GM12874 (cell line): ENCODE data around the gene MAST3.

ENCODE experiments used
- TF ChIP-seq, protein P1 (sequence below): IDR thresholded peaks from 2 replicates; pipeline ENCODE4 v1.5.1; 2011; ENCODE audit warnings: low read depth, mild to moderate bottlenecking, control low read depth, low read length, moderate library complexity; ENCODE audit not compliant: insufficient read depth

The MAST3 gene

GRCh38 chr19:18168673-18169381 lies 71.2 kb downstream of the MAST3 start:
- TF ChIP-seq, protein P1, sequence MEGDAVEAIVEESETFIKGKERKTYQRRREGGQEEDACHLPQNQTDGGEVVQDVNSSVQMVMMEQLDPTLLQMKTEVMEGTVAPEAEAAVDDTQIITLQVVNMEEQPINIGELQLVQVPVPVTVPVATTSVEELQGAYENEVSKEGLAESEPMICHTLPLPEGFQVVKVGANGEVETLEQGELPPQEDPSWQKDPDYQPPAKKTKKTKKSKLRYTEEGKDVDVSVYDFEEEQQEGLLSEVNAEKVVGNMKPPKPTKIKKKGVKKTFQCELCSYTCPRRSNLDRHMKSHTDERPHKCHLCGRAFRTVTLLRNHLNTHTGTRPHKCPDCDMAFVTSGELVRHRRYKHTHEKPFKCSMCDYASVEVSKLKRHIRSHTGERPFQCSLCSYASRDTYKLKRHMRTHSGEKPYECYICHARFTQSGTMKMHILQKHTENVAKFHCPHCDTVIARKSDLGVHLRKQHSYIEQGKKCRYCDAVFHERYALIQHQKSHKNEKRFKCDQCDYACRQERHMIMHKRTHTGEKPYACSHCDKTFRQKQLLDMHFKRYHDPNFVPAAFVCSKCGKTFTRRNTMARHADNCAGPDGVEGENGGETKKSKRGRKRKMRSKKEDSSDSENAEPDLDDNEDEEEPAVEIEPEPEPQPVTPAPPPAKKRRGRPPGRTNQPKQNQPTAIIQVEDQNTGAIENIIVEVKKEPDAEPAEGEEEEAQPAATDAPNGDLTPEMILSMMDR = no peak

DNA sequence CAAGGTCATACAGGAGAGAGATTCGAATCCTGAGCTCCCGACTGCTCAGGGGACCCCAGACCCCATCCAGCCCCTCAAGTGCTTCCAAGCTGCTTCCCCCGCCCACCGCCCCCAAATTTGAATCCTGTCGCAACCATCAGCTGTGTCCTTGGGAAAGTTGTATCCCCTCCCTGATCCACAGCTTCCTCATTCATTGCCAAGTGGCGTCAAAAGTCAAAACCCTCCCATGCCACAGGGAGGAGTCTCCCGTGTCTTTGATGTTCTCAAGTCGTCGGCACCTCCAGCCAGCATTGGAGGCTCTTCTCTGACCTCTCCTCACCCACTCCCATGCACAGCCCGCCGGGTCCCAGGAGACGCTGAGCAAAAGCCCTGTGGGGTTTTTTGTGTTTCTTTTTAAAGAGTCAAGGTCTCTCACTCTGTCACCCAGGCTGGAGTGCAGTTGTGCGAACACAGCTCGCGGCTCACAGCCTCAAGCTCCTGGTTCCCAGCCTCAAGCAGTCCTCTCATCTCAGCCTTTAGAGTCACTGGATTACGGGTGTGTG lies 73.2 kb downstream of the MAST3 start:
- TF ChIP-seq, protein P1 = no peak

GRCh38 chr19:18171605-18172327 lies 74.2 kb downstream of the MAST3 start:
- TF ChIP-seq, protein P1 = no peak

- TF ChIP-seq, protein P1 = no peak
Measured at GRCh38 chr19:18172331-18173053, 74.9 kb downstream of the MAST3 start.

GRCh38 chr19:18173054-18173571 lies 75.5 kb downstream of the MAST3 start:
- TF ChIP-seq, protein P1 = no peak

DNA sequence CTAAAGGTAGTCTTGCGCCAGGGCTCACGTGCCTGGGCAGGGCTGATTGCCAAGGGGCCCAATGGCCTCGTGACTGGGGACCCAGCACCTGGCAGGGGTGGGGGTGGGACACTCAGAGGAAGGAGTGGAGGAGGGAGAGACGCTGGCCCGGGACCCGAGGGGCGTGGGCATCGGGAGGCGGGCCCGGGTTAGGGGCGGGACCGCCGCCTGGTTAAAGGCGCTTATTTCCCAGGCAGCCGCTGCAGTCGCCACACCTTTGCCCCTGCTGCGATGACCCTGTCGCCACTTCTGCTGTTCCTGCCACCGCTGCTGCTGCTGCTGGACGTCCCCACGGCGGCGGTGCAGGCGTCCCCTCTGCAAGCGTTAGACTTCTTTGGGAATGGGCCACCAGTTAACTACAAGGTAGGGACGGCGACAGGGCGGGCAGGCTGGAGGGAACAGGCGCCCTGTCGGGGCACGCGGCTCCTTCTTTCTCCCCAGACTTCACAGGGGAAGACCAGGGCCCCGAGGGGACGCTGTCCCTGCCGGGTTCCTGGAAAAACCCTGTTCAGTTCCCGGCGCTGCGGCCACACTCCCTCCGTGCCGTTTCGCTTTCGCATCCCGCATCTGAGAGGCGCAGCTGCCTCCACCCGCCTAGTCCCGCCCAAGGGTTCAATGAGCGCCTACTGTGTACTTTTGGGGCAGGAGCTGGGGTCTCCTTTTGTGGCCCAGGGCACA lies 76.2 kb downstream of the MAST3 start, which contains the start of gene IFI30:
Gene IFI30, plus strand, starts transcription at position 242 of the 717 bp plus-strand sequence. Its CDS starts 29 bp downstream, at position 271.
- TF ChIP-seq, protein P1 = no peak

- TF ChIP-seq, protein P1 = no peak
Measured at GRCh38 chr19:18174983-18175382, 77.4 kb downstream of the MAST3 start.
